ENCODE measurements around the gene BIN2. TPM values are rescaled to one million over a fixed set of nuclear protein-coding genes. Genes with fewer than 3 reads are reported as not detected.

Gene BIN2
- total and polyA plus RNA-seq, 2 of the 13 experiments (the other 11 are each of a cell fraction or from before 2014, with no cell fraction given) = not detected

GRCh38 chr12:51346581-51346980 is 22.6 kb upstream of the BIN2 start, which contains the start of gene CELA1:
TSS of gene CELA1 (minus strand) at chr12:51346679. CDS start at chr12:51346638, 41 bp downstream.
- WGBS (ENCODE audit: low lambda C conversion rate) = 47% methylated on average over 3 of the region's 3 CpGs
- no peaks in the 10 kb centered on the region for H3K36me3 ChIP-seq (replicated peaks in 1 of 2; ENCODE audit: control insufficient read depth in 1 of 2, insufficient read depth in 2 of 2, low read length in 2 of 2)
- peaks cover 2% of the 10 kb centered on the region; the same call in 1 of the 2 replicates for H3K4me1 ChIP-seq (ENCODE audit: insufficient read depth, low read length)
- H4K20me1 ChIP-seq (ENCODE audit: insufficient read depth, low read length) = no peaks in the 10 kb centered on the region
- ChIA-PET POLR2A (no interaction called here), CTCF (ENCODE audit: low intra/inter-chr PET ratio, low total read pairs) (no interaction called here)
- intact Hi-C loops (cut with micrococcal nuclease; ENCODE audit: unreplicated experiment) = loop anchor here (10.0 kb wide), 1 partner anchor 582 kb away; the partner anchor contains the start of gene ATF1
- ATAC-seq (no peak), DNase-seq (ENCODE audit: low spot score) (no peak), FAIRE-seq (no peak)
- peaks cover 0 to 2% of the 10 kb centered on the region in 2 experiments; a peak in 2 of 5 replicates for H3K27me3 ChIP-seq (ENCODE audit: control insufficient read depth in 1 of 2, insufficient read depth in 2 of 2, low read length in 2 of 2)
- no peak within 1 kb of the TSS for H3K9ac ChIP-seq (ENCODE audit: insufficient read depth, low read depth, low read length)
- no peak within 1 kb of the TSS for H2AFZ ChIP-seq (ENCODE audit: low read length)
- no peaks in the 10 kb centered on the region for H3K9me3 ChIP-seq (ENCODE audit: low read length)
- TF ChIP-seq CHCHD3 (CRISPR knock-in tag; IDR thresholded peaks at IDR 0.05) = no peak
- no peak for TF ChIP-seq SIN3A (IDR thresholded peaks at IDR 0.05; ENCODE audit: borderline replicate concordance, low read depth, low read length)
- TF ChIP-seq, protein P1, sequence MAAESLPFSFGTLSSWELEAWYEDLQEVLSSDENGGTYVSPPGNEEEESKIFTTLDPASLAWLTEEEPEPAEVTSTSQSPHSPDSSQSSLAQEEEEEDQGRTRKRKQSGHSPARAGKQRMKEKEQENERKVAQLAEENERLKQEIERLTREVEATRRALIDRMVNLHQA (CRISPR knock-in tag; IDR thresholded peaks at IDR 0.05) = no peak
- TF ChIP-seq TGIF2 (CRISPR knock-in tag; IDR thresholded peaks at IDR 0.05) = no peak
- TF ChIP-seq, protein P2, sequence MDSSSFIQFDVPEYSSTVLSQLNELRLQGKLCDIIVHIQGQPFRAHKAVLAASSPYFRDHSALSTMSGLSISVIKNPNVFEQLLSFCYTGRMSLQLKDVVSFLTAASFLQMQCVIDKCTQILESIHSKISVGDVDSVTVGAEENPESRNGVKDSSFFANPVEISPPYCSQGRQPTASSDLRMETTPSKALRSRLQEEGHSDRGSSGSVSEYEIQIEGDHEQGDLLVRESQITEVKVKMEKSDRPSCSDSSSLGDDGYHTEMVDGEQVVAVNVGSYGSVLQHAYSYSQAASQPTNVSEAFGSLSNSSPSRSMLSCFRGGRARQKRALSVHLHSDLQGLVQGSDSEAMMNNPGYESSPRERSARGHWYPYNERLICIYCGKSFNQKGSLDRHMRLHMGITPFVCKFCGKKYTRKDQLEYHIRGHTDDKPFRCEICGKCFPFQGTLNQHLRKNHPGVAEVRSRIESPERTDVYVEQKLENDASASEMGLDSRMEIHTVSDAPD (CRISPR knock-in tag; IDR thresholded peaks at IDR 0.05) = no peak
- no peak for TF ChIP-seq ZNF724P (CRISPR knock-in tag; IDR thresholded peaks at IDR 0.05; ENCODE audit: borderline replicate concordance)
- TF ChIP-seq ZNF350 (CRISPR knock-in tag; IDR thresholded peaks at IDR 0.05; ENCODE audit: borderline replicate concordance, low read depth) = no peak
- no peak for TF ChIP-seq ETV6 (CRISPR knock-in tag; conservative IDR thresholded peaks at IDR 0.05)
- no peak for TF ChIP-seq HNF1A (IDR thresholded peaks at IDR 0.05; ENCODE audit: low read depth)
- no peak for TF ChIP-seq HNF1A (CRISPR knock-in tag; IDR thresholded peaks at IDR 0.05; ENCODE audit: borderline replicate concordance)
- no peak for TF ChIP-seq BATF2 (CRISPR knock-in tag; IDR thresholded peaks at IDR 0.05)
- H3K79me2 ChIP-seq (ENCODE audit: insufficient read depth, low read length) = no peaks in the 10 kb centered on the region
- BruUV-seq (replicated peaks) = no TSS peak
- in situ Hi-C loops (cut with HindIII; ENCODE audit: extremely low pct_ligation_motif_present, low pct_unique_long_range_greater_than_20kb) = no loop called here
- H3K27ac ChIP-seq (ENCODE audit: extremely low read length, insufficient read depth, low read length) = no peak within 1 kb of the TSS
- no peak within 1 kb of the TSS for H3K4me2 ChIP-seq (ENCODE audit: low read depth, low read length)
- no peak within 1 kb of the TSS for H3K4me3 ChIP-seq (replicated peaks in 1 of 3; ENCODE audit: insufficient read depth in 1 of 3, low read depth in 2 of 3, low read length in 3 of 3)

Data from HepG2 (cell line).